Fibroblast of pulmonary artery (primary cell): ENCODE results near the gene ZNF827.

ENCODE experiments used
- DNase-seq: peaks from one replicate; pipeline ENCODE4 v3.0.0-alpha.2; 2010; ENCODE audit warnings: low read depth
- H3K4me3 ChIP-seq: replicated peaks from 2 replicates; pipeline ENCODE4 v1.5.1; 2011; ENCODE audit warnings: low read depth, mild to moderate bottlenecking, control low read depth, low read length, moderate library complexity
- TF ChIP-seq, protein P1 (sequence below): IDR thresholded peaks from 2 replicates; pipeline ENCODE4 v1.5.1; 2011; ENCODE audit warnings: mild to moderate bottlenecking, control low read depth, low read length, inconsistent platforms; ENCODE audit errors: missing control alignments

Gene ZNF827

DNA sequence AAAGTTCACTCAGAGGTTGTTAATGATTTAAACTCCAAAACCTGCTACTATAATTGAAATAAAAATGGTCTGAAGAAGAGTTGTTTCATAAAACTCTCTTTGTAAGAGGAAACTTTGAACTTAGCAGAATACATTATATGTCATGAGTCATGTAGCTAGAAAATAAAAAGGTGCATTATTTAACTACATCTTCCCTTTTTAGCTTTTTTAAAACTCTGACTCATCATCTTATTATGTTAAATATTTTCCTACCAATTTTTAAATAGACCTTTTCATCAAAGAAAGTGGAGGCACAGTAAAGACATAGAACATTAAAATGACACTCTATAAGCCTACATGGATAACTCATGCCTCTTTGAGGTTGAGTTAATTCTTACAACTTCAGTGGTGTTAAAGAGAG is 1.2 kb upstream of the ZNF827 start:
- DNase-seq, result peak; percentile 45
- no peak overlapping the region for H3K4me3 ChIP-seq

GRCh38 chr4:145939441-145939750 is 773 bp upstream of the ZNF827 start:
- H3K4me3 ChIP-seq, result peak overlapping the region; percentile 92
- TF ChIP-seq, protein P1, sequence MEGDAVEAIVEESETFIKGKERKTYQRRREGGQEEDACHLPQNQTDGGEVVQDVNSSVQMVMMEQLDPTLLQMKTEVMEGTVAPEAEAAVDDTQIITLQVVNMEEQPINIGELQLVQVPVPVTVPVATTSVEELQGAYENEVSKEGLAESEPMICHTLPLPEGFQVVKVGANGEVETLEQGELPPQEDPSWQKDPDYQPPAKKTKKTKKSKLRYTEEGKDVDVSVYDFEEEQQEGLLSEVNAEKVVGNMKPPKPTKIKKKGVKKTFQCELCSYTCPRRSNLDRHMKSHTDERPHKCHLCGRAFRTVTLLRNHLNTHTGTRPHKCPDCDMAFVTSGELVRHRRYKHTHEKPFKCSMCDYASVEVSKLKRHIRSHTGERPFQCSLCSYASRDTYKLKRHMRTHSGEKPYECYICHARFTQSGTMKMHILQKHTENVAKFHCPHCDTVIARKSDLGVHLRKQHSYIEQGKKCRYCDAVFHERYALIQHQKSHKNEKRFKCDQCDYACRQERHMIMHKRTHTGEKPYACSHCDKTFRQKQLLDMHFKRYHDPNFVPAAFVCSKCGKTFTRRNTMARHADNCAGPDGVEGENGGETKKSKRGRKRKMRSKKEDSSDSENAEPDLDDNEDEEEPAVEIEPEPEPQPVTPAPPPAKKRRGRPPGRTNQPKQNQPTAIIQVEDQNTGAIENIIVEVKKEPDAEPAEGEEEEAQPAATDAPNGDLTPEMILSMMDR, result no peak
- no peak for DNase-seq

More for the DNA sequence above, 1.2 kb upstream of the ZNF827 start:
- TF ChIP-seq, protein P1, result no peak

GRCh38 chr4:145937971-145938611 is 532 bp downstream of the ZNF827 start:
- peak overlapping the region; percentile 92 for H3K4me3 ChIP-seq
- TF ChIP-seq, protein P1, result no peak
- DNase-seq, result peak; percentile 38

DNA sequence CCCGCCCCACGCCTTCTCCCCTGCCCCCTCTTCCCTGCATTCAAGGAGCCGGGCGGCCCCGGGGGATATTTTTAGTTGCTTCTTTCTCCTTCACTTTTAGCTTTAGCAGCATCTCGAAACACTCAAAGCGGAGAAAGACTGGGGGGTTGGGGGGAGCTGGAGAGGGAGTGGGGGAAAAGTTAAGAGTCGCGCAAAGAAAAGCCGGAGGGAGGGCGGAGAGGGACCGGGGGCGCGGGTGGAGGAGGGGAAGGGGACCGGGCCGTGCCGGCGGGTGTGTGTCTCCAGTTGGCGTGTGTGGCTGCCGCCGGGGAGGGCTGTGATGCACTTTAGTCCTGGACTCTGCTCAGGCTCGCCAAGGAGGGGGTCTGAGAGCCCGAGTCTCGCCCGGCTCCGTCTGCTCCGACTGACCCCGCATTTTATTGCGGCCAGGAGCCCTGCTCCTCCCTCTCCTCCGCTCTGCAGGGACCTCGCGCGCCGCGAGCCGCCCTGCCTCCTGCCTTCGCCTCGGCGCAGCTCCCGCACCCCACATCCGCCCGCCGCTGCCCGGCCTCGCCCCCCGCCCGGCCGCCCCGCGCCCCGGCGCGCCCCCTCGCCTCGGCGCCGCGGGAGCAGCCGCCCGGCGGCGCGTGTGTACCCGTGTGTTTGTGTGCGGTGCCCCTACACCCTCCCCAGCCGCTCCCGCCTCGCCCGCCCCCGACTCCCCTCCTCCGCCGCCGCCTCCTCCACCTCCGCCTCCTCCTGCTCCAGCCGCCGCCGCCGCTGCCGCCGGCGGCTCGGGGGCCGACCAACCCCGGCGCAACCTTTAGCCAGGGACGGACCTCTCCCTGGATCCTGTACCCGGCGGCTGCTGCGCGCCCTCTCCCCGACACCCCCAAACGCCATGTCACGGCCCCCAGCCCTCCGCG is 1.4 kb downstream of the ZNF827 start:
- TF ChIP-seq, protein P1, result no peak
- DNase-seq, result peak; percentile 68
- peak overlapping the region; percentile 92 for H3K4me3 ChIP-seq

- peak overlapping the region; percentile 92 for H3K4me3 ChIP-seq
- TF ChIP-seq, protein P1, result peak; percentile 28
- peak; percentile 79 for DNase-seq
Observed at GRCh38 chr4:145936142-145936996, 2.3 kb downstream of the ZNF827 start.

DNA sequence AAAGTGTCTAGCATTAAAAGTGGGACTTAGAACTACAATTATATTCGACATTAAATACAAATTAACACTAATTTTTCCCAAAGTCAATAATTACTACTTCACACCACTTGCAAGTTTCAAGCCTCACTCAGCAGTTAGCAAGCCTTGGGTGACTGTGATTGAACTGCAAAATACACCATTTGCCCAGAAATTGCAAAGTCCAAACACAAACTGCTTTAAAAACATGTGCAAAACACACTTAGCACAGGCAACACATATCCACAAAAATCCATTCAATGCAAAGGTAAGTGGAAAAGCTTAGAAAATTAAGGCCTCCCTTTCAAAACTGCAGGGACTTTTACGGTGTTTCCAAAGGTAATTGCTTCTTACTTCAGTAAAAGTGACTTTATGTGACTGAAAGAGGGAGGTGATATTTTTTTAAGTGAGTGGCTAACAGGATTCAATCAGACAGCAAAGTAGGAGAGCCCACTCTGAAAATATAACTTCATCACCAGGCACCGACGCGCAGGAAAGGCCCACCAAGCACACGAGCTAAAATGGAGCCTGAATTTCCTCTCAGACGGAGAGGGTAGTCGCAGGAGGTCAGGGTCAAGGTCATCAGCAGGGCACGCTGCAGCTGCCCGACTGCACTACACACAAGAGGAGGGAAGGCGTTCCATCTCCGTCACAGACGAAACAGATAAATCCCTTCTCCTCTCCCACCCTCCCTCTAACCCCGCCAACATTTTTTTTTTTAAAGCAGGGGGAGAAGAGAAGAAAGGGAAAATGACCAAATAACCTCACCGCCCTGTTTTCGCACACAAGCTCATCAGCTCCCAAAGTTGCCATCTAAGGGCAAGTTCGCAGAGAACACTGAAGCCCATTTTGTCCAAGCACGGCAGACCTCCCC is 3.1 kb downstream of the ZNF827 start:
- peak; percentile 33 for DNase-seq
- TF ChIP-seq, protein P1, result no peak
- peak overlapping the region; percentile 92 for H3K4me3 ChIP-seq
